ENCODE data around the gene ARID1B.

DNA sequence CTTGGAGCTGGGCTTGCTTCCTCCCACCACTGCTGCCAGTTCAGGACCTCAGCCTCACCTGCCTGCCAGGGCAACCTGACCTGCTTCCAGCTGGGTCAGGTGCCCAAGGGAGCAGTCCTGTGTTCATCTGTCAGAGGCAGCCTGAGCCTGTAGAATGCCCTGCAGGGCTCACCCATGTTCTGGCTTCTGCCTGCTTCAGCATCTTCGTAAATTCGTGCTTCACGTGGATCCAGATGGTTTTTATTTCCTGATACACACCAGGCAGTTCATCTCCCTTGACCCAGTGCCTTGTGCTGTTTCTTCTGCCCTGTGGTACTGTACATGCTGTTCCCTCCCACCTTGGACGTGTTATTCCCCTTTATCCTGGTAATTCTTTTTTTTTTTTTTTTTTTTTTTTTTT, 50.2 kb downstream of the ARID1B start:
- TF ChIP-seq POLR2A (IDR thresholded peaks at IDR 0.05; ENCODE audit: low read depth, low read length) (no peak), CEBPB (IDR thresholded peaks at IDR 0.05; ENCODE audit: low read depth, low read length) (no peak), CTCF (conservative IDR thresholded peaks at IDR 0.05; ENCODE audit: low read depth, low read length) (no peak), FOS (IDR thresholded peaks at IDR 0.05; ENCODE audit: low read depth, low read length) (no peak), BHLHE40 (IDR thresholded peaks at IDR 0.05; ENCODE audit: low read depth, low read length) (no peak), RCOR1 (IDR thresholded peaks at IDR 0.05; ENCODE audit: insufficient replicate concordance, low read length) (no peak)

Data from IMR-90 (cell line).